HG02759 (cell line): Measurements from ENCODE around the gene RGP1.

Experiments used
- ATAC-seq: cut with Tn5 transposase; IDR thresholded peaks from one replicate; pipeline ENCODE4 v1.9.1; 2021; ENCODE audit warnings: mild to moderate bottlenecking, moderate library complexity; ENCODE audit not compliant: unreplicated experiment

The RGP1 gene

DNA sequence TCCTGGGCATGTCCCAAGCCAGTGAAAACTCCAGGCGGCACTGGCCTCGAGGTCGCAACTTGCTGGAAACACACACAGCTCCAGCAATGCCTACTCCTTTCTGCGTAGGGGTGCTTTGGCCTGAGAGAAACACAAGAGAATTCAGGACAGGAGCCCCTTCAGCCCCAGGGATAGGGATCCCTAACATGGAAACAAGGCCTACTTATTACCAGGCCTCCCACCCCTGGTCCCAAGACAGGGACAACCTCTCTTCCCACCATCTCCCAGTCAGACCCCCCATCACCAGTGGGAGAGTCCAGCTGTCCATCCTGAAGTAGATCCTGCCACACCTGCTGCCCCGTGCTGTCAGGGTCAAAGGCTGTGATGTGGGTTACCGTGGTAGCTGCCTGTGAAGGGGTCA lies 8.8 kb upstream of the RGP1 start:
- ATAC-seq, result no peak

DNA sequence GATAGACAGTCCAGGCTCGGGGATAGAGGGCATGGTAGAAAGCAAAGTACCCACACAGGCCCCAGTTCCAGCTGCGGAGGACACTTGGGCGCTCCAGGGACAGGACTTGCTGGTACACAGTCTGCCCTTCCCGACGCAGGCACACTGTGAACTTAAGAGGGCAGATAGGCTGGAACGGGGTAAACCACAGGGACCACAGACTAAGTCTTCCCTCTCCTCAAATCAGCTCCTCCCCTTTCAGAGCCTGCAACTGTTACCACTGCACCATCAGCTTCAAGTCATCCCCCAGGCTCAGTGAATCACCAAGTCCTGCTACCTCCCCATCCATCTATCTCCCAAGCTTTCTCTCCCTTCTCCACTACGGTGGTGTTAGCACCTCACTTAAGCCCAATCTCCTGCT lies 7.3 kb upstream of the RGP1 start:
- ATAC-seq, result no peak

DNA sequence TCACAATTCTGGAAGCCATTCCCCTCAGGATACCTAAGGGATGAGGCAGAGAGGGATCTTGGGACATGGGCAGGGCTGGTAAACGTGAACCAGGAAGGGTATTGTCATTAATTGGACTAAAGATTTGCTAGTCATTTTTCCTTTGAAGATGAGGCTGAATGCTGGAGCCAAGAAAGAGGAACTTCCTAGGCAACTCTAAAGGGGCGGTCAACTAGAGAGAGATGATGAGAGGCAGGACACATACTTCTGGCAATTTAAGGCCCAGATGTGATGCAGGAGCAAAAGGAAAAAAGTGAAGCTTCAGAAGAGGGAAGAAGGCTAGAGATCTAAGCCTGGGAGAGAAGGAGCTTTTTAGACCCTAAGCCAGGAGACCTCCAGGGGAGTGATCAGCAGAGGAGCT lies 5.6 kb upstream of the RGP1 start:
- no peak for ATAC-seq

DNA sequence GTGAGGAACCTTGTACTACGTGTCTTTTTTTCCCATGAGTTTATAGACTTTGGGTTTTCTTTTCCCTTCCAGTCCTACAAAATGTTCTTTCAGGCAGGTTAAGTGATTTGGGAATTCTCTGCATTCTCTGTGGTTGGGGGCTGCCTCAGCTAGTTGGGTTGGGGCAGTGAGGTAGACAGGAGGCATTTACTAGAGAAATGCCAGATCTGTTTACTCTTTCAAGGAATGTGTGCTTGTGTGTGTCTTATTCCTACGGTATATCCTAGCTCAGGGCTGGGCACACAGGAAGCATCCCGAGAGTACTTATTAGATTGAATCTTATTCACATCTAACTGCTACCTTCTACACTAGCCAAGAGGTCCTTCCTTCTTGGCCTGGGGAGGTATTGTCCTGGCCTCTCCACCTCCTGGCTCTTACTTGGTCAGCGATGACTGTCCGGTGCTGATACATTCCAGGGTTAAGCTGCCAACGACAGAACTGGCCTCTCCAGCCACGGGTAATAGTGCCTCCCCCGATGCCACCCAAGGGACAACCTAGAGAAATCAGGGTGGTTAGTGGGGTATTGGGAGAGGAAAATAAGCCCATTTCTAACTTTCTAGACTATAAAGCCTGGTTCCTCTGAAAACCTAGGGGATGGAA lies 5.1 kb upstream of the RGP1 start:
- no peak for ATAC-seq

DNA sequence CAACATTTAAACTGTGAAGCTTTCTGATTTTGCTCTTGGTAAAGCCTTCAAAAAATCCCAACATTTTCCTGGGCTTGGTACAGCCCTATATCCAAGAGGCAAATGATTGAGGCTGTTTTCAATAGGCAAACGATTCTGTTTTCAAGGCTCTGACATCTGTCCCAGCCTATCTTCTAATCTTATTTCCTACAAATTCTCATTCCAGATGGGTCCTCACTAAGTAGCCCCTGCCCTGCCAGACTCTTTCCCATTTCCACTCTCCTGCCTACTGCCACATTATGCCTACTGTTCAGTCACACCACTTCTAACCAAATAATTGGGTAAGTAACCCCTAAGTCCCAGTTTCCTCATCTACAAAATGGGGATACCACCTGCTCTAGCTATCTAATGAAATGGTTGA lies 3.5 kb upstream of the RGP1 start:
- ATAC-seq, result no peak

DNA sequence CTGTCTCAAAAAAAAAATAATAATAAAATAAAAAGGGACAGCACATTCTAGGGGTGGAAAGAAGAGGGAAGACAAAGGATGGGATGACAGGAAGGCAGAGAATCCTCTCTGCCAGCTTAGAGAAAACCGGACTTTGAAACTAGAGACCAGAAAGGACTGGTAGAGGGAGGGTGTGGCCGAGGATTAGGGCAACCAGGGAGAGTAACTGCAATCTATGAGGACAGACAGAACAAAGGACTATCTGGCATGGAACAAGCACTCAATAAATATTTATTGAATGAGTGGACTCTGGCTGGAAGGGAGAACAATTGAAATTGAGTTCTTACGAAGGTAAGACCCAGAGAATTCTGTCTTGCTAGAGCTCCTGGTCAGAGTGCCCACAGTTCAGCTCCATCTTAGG lies 2.5 kb upstream of the RGP1 start:
- ATAC-seq, result no peak

DNA sequence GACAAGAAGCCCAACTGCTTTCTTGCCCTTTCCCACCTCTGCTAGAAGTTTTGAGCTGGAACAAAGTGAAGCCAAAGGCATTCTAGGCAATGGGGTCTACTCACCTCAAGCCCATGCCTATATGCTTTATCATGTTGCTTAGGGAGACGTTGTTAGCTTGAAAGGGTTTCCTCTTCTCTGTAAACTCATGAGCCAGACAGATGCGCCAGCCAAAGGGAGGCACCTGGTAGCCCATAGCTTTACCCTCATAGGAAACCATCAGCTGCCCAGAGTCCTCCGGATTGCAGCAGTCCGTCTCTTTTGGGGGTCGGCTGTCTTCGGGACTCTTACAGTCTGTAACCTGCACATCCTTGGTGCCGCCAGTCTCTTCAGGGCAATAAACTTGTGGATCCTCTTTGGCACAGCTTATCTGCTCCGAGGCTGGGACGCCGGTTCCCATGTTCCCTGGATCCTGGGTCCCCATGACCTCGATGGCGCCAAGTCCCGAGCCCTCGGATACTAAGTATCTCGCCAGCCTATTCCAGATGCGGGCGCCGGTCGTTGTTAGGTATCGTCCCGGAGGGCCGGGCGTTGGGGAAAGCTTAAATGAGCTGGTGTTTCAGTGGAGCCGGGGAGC lies 737 bp upstream of the RGP1 start:
- no peak for ATAC-seq

DNA sequence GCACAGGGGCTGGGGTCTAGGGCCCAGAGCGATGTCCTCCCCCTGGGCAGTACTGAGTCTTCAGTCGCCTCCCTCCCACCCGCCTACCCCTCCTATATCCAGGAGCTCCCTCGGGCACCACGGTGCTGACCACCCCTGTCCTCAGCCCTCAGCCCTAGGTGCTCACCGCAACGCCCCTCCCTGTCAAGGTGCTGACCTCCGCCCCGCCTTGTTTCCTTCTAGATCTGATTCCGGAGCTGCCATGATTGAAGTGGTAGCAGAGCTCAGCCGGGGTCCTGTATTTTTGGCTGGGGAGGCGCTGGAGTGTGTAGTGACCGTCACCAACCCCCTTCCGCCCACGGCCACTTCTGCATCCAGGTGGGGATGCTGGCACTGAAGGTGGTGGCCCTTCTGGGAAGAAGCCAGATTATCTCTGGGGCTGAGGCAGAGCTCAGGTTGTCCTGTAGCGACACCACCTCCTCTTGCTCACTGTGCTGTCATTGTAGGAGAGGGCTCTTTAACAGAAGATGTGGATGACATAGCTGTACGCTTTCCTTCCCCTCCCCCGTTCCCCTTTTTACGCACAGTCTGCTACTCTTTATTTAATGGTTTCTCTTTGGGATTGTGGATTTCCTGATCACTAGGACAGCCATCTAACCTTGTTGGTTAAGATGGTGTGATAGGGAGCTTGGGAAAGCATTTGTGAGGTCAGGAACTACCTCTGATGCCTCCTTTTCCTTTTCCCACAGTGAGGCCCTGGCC lies 598 bp downstream of the RGP1 start:
- peak; percentile 24 for ATAC-seq

DNA sequence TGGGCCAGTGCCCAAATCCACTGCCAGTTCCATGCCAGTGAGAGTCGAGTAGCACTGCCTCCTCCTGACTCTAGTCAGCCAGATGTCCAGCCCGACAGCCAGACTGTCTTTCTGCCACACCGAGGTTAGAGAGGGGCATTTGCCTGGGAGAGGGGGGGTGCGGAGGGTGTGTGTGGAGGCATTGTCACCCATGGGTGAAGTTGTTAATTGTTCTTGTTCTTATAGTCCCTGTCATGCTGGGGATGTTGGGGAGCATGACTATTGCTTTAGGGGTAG lies 1.1 kb downstream of the RGP1 start:
- no peak for ATAC-seq

DNA sequence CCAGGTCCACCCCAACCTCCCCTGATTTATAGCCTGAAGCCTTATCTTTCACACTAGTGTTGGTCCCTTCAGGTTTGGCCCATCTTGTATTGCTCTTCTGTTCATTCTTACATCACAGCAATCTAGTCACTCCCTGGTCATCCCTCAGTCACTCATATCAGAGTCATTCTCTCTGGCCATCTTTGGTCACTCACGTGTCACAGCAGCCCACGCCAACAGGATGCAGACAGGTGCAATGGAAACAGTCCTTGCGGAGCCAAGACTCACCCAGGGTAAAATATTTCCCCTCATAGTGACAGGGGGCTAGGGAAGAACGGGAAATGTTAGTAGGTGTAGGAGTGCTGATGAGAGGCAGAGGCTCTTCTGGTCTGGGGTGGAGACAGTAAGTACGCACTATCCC lies 4.4 kb downstream of the RGP1 start:
- no peak for ATAC-seq

DNA sequence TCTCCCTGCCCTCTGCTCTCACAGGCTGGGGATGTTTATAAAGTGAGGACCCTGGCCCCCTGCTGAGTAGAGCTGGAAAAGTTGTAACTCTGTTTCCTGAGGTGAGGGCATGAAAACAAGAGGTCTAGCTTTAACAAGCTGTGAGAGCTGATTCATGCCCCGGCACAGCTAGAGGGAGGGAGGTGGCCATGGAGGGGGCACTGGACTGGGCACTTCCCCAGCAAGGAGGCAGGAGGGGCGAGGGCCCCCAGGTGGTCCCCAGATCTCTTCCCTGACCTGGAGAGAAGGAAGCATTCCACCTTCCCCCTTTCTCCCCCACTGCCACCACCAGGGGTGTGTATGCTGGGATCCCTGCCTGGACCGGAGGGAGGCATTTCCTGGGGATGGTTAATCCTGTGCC lies 5.2 kb downstream of the RGP1 start, which contains the start of gene MSMP:
MSMP (minus strand) TSS at position 13 of the 400 bp plus-strand sequence. CDS start 147 bp downstream, outside the sequence.
- no peak for ATAC-seq

DNA sequence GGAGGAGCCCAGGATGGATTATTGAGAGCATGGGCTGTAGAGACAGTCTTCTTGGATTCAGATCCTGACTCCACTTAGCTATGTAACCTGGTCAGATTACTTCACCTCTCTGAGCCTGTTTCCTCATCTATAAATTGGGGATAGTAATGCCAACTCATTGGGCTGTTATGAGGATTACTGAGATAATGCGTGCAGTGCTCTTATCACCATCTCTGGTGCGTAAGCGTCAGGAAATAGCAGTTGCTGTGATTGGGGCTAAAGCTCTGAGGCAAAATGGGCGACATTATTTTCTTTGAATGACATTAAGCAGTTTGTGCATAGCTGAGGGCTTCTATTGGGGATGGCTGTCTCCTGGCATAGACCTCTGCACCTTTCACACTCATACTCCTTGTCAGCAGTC lies 6.0 kb downstream of the RGP1 start:
- ATAC-seq, result no peak

DNA sequence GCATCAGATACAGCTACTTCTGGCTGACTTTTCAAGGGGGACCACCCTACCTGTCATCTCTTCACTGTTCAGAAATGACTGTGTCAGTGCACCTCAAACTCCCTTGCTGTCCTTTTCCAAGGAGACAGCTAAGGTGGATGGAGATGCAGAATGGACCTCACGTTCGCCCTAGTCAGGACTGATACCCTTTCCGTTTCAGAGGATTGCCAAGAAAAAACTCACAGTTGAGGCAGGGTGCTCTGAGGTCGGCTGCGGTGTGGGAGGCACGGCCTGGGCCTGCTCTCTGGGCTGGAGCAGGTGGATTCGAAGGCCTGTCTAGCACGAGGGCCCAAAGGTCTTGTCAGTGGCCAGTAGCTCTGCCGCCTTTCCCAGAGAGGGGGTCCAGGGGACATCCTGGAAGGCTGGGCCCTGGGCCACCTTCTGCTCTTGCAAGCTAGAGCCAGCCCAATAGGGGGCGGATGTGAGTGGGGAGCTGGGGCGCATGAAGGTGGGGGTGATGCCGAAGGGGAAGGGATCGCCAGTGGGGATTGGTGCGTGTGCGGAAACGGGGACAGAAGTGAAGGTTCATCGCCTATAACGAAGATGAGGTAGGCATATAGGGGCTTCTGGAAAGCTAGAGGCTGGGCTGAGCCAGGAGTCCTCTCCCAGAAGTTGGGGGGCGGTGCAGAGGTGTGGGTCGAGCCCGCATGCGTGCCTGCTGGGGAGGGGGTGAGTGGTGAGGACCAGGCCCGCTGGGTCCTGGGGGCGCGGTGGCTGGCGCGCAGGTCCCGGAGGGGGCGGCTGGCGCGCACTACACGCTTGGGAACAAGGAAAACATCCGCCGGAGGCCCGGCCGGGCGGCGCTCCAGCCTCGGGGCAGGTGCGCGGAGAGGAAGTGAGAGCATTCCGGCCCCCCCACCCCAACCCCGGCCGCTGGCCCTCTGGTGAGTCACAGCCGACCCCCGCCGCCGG lies 7.5 kb downstream of the RGP1 start:
- peak; percentile 73 for ATAC-seq

DNA sequence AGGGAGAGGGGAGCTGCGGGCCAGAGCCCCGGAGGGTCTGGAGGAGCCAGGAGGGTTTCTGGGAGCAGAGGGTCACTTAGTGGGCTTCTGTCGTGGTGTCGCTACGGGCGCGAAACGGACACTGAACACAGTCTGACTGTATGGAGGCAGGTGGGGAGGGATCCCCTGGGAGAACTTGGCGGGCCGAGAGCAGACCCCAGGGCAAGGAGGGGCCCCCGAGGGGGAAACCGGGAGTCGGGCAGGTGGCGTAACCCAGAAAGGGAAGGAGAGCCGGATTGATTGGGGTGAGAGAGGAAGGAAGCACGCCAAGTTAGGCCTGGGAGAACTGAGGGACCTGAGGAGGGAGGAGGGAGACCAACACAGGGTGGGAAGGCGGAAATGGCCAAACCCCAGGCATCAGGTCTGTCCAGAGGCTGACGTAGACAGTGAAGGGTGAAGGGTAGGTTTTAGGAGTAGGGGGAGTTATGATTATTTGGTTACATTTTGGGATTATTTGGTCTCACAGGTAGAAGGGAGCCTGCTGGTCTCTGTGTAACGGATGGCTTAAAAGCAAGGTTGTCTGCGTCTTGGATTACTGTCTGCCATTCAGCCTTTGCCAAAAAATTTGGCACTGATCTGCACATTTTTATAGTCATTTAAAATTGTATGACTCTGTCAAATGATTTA lies 8.3 kb downstream of the RGP1 start:
- ATAC-seq, result peak; percentile 45

DNA sequence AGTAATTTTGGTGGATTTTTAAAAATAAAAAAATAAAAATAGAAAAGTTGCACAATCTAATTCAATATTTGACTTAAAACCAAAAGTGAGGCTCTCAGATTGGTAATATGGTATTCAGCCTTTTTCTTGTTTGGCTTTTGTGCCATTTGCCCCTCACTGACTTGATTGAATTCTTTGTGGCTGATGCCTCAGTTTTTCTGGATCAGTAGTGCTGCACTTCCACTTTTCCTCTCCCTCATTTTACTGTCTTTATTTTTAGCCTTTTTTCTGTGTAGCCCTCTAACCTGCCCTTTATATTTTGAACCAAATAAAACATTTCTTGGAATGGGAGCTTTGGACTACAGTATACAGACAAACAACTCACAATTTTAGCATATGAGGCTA lies 8.8 kb downstream of the RGP1 start:
- no peak for ATAC-seq

DNA sequence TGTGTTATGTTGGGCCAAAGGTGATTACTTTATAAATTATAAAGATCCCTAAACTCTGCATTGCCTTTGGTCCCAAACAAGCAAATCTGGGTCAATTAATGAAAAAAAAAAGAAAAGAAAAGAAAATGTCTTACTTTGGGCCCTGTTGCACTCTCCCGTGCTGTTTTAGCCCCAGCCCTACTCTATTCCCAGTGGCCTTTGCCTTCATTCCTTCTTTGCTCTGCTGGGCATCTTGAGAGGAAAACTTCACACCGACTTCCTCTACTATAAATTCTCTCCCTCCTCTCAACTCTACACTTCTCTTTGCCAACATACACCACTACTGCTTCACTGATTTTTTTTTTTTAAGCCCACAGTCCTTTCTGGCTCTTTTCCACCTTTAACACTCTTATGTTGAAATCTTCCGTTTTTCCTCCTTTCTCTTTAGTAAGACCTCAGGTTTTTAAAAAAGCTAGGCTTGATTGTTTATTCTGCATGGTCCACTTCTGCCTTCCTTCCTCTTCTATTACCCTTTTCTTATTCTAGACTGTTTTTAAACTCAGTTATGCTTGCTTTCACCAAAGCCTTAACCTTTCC lies 9.5 kb downstream of the RGP1 start:
- no peak for ATAC-seq

DNA sequence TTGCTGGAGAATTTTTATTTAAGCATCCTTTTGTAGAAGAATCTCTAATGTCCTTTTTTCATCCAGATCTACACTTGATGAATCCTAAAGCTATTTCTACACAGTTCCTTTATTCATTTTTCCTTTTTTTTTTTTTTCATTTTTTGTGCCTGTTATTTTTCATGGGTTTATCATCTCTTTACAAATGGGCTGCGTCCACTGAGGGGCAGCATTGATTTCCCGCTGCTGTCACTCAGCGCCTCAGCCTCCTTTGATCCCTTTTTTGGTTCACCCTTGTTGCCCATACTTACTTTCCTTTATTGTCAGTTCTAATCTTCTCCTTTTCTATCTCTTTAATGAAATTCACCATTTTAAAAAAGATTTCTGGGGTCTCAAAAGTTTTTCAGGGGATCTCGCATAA lies 10.7 kb downstream of the RGP1 start:
- no peak for ATAC-seq

DNA sequence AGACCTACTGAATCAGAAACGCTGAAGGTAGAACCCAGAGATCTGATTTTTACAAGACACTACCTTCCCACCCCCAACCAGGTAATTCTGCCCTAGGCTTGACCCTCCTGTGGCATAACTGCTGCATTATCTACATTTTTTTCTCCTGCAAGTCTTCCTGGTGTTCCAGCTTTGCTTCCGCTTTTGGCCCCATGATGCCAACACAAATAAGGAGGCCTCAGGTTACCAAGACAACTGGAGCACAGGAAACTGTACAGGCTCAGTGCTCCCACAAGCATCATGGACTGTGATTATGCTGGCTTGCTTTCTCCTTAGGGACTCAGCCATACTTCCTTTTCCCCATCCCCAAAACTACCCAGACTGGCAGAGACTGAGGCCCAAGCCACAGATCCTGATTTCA lies 11.6 kb downstream of the RGP1 start:
- no peak for ATAC-seq

DNA sequence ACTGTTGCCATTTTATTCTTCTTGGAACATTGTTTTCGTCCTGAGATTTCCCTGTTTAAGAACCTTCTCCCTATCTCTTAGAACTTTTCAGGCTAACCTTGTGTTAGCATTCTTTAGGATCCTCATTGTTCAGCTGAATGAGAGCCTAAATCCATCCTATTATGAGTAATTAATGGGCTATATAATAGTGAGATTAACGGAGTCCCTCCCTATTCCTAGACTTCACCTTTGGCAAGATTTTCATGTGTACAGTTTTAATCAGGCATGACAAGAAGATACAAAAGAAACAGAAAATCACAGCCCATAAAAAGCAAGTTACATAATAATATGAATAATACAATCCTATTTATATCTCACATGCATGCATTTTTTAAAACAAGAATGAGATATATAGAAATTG lies 14.1 kb downstream of the RGP1 start:
- no peak for ATAC-seq

DNA sequence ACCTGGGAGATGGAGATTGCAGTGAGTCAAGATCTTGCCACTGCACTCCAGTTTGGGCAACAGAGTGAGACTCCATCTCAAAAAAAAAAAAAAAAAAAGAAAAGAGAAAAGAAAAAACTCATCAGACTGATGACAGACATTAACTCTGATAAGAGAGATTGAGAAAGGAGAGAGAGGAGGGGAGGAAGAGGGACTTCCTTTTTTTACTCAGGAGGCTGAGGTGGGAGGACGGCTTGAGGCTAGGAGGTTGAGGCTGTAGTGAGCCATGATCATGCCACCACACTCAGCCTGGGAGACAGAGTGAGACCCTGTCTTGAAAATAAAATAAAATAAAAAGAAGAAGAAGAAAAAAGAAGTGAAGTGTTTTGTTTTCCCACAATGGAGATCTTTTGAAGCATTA lies 14.7 kb downstream of the RGP1 start:
- ATAC-seq, result no peak

DNA sequence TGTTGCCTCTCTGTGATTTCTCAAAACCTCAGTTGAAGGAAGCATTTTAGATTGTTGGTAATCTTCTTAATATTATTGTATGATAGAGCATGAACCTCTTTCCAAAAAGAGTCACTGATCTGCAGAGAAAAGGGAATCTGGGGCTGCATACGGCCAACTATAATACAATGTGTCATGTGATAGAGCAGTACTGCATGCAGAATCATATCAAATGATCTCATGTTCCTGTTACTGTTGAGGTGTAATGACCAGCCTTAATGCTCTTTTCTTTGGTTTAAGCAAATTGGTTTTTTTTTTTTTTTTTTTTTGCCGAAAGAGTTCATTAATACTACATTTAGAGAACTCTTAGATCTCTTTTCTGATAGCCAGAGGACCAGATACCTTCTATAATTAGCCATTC lies 17.9 kb downstream of the RGP1 start:
- ATAC-seq, result no peak
